ENCODE data around the gene GBX2.

The GBX2 gene

DNA sequence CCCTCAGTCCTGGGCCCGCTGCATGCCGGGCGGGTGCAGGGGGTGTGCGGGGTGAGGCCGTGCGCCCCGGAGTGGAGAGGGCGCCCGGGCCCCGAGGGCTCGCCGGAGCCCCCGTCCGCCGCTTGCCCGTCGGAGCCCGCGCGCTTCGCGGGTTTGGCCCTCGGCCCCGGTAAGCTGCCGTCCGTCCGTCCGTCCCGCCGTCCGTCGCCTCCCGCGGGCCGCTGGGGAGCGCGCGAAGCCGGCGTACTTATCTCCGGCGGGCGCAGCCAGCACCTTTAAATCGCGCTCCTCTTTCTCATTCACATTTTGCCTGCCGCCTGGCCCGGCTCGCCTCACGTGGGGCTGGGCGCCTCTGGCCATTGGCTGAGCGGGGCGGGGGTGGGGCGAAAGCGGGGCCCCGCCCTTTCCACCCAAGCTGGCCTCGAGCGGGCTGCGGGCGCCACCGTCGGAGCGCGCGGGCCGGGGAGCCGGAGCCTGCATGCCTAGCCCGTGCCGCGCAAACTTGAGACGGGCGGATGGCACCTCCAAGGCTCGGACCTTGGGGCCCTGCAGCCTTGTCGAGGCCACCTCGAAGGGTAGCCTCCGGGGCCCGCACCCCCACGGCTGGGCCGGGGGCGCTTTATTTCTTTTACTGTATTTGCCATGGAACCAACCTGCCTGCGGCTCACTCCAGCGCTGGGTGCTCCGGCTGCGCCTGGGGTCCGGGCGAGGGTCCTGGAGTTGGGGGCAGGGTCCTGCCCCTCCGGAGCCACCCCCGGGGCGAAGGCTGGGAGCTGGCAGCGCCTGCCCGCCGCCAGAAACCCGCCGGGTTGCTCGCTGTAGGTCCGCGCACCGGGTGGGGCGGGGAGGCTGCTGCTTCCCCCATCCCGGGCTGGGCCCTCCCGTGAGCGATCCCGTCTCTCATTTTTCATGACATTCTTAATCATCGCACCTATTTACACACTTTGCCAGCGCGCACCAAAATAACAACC is at the start of gene GBX2:
Gene GBX2, minus strand, starts transcription at position 277 of the 971 bp plus-strand sequence. CDS start 415 bp downstream, outside the sequence.
- peak; percentile 43 for DNase-seq (ENCODE audit: low spot score)

DNA sequence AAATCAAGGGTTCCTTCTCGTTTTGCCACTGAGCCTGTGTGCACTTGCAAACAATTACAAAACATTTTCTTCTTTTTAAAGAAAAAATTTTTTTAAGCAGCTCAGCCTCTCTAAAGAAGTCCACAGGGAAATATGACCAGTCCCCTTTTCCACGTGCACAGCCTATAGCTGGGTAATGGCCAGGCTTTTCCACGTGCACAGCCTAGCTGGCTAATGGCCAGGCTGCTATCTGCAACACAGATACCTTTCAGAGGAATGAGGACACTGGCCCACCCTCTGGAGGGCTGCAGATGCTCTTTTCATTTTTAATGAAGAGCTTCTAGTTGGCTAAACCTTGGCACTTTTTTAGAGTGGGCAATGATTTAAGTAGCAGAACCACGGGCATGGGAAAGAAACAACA is 49.7 kb upstream of the GBX2 start:
- DNase-seq (ENCODE audit: low spot score) = no peak

DNA sequence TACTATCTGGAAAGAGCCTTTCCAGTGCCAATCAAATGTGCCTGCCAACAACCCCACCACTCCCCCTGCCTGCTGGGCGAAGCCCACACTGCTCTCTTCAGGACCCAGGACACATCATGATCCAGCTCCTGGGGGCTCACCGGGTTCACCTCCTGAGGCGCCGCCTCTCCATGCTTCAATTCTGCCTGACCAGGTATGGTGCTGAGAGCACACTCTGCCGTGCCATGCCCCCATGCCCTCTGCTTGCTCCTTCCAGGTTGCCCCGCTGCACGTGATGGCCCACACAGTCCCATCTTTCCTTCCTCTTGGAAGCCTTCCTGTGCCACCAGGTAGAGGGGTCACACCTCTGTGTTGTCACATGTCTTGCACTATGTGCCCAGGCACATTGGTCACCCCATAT is 48.5 kb upstream of the GBX2 start:
- DNase-seq (ENCODE audit: low spot score) = no peak

DNA sequence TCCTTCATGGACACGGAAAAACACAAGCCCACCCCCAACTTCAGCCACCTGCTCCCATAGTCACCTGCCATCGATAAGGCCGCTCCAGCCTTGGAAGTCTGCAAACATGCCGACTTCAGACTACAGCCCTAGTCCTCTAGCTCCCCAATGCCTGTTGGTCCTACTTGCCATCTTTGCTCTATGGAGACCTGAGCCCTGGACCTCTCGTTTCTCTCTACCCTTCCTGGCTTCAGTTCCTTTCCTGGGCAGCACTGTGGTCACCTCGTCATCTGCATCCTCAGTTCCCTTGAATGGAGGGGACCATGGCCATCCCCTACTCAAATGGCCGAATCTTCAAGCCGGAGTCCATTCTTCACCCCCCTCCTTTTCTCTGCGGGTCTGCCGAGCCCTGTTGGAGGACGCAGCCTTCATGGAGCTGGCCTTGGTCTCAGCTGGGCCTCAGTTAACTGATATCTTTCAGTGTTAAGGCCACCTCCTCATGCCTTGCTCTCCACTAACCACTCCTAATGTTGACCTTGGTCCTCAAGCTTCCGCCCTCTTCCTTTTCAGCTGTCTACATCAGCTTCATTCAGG is 47.7 kb upstream of the GBX2 start:
- no peak for DNase-seq (ENCODE audit: low spot score)

DNA sequence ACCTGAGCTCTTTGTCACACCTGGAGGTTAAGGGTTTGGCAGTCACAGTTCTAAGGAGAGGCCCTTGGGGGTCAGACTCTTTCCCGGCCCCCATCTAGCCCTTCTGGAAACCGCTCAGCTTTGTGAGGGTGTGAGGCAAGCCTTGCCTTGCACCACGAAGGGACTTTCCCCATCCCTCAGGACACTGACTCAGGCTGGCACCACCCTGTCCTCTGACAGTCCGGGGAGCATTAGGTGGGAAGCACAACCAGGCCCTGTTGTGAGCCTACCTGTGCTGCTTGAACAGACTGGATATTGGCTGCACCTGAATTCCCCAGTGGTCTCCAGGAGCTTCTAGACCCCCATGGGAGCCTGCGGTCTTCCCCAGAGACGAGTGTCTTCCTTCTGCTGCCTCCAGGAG is 47.0 kb upstream of the GBX2 start:
- DNase-seq (ENCODE audit: low spot score) = no peak

DNA sequence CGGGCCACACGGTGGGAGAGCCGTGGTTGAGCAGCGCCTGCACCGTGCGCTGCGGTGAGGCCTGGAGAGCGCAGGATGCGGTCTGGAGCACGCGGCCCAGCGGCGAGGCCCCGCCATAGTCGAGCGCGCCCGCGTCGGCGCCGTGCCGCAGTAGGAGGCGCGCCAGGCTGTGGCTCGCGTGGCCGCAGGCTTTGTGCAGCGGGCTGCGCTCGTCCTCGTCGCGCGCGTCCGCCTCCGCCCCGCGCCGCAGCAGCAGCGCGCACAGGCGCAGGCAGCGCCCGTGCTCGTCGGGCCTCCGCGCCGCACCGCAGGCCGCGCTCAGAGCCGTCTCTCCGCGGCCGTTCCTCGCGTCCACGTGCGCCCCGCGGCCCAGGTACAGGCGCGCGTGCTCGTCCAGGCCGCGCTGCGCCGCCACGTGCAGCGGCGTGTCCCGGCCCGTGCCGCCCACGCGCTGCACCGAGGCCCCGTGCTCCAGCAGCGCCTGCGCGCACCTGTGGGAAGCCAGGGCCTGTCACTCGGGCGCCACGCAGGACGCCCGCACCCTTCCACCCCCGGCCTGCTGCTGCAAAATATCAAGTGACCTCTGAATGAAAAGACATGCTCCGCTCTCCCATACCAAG is 46.3 kb upstream of the GBX2 start:
- no peak for DNase-seq (ENCODE audit: low spot score)

DNA sequence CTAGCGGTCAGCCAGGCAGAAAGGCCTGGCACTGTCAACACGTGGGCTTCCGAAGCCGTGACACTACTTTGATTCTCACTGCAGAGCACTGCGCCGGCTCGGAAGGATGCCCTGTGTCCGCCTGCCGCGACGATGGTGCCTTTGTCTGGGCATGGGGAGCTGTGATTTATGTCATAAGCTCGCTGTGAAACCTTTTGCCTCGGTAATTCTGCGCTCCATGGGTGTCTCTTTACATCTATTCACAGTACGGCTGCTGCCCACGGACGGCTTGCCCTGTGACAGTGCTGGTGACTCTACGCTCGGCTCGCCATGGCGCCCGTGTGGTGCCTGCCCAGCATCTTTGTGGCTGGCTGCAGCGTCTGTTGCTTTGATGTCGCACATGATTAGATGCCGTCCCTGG is 43.1 kb upstream of the GBX2 start:
- DNase-seq (ENCODE audit: low spot score) = no peak

DNA sequence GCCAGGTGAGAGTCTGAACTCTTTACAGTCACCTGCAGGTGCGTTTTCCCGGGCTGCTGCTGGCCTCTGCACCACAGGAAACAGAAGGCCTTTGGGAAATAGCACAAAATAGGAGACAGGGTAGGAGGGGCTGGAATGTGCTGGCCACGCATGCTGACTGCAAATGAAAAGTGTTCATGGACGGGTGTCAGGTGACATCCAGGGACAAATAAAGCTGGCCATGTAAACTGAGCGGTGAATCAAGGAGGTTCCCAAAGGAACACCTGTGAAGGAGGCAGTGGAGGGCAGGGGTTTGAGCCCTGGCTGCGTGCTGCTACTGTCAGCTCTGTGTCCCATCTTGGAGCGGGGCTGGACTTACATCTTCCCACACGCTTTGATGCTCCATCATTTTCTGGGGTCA is 42.4 kb upstream of the GBX2 start:
- DNase-seq (ENCODE audit: low spot score) = no peak

DNA sequence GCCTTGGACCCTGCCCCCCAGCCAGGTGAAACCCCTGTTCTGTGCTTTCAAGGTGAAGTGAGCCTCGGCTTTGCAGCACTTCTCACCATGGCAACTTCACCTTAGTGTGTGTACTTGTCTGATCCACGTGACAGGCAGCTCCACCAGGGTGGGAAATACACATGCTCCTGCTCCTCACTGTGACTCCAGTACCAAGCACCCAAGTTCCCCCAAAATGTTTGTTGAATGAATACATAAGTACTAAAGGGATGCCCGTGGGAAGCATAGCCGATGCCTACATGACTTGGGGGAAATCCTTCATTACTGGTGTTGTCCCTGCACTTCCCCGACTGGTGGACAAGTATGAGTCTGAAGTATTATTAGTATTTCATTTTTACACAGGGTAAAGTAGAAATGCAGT is 41.8 kb upstream of the GBX2 start:
- DNase-seq (ENCODE audit: low spot score) = no peak

DNA sequence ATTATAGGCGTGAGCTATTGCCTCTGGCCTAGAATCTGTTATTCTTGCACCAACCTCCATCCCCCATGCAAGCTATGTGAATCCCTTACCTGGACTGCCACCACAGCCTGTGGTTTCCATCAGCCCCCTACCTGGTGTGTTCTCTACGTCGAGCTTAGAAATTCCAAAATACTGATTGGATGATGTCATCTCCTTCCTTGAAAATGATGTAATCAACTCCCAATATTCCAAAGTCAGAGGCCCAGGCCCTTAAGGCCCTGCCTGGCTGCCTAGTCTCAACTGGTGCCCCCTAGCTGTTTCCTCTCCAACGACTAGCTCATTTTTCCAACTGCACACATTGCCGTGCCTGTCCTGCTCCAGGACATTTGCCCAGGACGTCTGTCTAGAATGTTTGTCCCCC is 41.3 kb upstream of the GBX2 start:
- DNase-seq (ENCODE audit: low spot score) = no peak

DNA sequence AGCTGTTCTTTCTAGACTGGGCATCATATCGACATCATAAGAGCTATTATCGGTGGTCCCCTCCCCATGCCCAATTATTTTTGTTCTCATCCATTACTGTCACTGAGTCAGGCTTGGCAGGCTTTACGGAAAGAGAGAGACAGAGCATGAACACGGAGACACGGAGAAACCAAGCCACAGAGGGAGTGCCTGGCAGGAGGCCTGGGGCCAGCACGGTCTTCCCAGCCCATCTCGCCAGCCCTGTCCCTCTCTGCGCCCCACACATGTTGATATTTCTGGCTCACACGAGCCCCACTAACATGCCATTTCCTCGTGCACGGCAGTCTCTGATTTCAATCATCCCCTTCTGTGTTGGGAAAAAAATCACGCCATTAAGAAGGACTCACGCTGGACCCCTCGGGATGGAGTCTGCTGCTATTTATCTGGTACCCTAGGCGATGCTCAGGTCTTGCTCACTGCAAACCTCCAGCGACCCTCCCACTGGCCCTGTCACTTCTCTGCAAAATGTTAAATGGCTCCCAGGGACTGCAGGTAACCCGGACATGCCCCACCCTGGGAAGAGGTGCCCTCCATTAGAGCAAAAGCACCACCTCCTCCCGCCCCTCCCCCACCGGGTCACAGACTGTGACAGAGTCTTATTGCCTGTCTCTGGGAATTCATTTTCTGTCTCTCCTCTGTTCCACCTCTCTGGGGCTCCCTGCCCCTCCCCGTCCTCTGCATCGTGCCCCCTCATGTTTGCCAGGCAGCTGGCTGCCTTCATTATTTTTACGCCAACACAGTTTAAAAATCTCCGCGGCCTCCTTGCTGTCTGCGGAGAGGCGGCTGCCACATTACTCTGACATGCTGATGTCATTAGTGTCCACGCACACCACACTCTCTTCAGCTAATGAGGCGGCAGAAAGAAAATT is 40.1 kb upstream of the GBX2 start:
- DNase-seq (ENCODE audit: low spot score) = no peak

DNA sequence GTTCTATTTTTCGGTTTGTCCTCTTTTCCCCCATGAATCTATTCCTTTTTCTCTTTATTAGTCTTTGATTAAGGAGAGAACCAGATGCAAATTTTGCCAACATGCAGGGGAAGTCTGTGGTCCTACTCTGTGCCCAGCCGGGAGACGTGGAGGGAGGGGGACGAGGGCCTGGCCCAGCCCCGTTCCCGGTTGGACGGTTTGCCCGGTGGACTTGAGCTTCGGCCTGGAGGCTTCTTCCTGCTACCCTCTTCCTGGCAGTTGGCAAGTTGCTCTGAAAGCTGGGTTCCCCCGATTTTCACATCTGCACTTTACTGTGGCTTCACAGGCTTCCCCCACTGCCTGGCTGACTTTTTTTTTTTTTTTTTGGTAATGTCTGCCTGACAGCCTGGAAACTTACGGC is 39.3 kb upstream of the GBX2 start:
- DNase-seq (ENCODE audit: low spot score) = no peak

DNA sequence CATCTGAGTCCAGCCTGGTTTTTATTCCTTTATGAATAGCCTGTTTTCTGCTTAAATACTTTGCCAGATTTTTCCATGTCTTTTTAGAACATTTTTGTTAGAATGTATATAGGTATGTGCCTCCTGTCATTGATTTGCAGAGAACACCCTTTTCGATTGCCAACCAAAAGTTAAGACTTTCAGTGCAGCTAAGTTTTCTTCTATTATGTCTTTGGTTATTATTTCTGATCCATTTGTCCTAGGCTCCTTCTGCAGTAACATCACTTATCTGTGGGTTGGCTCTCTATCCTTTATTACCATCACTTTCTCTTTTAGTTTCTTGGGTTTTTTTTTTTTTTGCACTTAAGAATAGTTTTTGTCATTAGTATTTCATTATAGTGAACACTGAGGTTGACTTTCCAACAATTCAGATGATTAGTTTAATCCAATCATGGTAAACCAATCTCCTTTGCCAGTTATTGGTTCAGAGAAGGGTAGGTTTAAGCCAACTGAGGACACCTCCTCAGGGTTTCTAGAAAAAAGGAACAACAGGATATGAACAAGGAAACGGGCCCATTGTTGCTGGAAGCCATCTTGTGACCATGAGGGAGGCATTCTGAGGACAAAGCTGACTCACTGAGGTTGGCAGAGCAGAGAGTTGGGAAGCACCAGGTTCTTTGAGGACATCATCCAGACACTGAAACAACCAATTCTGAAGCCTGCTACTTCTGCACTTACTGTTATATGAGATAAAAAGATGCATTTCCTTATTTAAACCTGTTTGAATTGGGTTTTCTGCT is 37.9 kb upstream of the GBX2 start:
- DNase-seq (ENCODE audit: low spot score) = no peak

DNA sequence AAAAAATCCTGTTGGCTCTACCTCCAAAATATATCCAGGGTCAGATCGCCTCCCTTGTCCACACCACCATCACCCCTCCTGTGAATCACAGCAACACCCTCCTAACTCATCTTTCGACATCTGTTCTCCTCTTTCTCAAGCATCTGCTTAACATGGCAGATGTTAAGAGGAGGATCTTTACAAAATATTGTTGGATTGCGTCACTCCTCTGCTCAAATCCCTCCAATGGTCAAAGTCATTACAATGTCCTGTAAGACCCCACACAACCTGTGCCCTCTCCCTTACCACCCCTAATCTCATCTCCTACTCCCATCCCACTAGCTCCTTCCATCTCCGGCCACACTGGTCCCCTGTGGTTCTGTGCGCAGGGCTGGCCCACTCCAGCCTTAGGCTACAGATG is 36.8 kb upstream of the GBX2 start:
- no peak for DNase-seq (ENCODE audit: low spot score)

DNA sequence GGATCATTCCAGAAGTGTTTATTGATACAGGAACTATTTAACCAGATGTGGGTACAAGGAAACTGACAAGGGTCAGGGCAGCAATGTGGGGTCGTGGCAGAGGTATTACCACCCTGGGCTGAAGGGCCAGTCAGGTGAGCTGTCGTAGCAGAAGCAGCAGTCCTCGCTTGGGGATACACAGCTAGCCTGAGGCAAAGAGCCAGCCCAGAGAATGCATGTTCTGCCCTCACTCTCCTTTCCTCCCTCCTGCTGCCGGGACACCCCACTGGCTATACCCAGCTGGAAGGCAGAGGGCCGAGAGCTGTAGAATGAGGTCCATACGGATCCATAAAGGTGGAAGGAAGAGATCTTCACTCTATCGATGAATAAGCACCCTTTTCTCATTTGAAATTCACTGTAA is 32.2 kb upstream of the GBX2 start:
- DNase-seq (ENCODE audit: low spot score) = no peak

DNA sequence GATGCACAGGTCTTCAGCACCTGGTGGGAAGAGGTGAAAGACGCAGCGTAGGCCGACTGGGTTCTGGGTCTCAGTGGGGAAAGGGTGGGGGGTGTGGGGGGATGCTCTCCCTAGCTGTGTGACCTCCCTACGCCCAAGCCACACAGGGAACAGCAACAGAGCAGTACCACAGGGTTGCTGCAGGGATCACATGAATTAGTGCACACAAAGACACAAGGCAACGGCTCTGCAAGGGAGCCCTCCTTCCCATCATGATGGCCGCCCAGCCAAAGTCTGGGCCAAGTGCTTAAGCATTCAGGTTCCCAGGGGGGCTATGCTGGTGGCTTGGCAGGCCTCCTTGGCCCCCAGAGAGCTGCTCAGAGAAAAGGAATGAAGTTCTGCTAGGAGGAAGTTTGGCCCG is 28.2 kb upstream of the GBX2 start:
- DNase-seq (ENCODE audit: low spot score) = no peak

DNA sequence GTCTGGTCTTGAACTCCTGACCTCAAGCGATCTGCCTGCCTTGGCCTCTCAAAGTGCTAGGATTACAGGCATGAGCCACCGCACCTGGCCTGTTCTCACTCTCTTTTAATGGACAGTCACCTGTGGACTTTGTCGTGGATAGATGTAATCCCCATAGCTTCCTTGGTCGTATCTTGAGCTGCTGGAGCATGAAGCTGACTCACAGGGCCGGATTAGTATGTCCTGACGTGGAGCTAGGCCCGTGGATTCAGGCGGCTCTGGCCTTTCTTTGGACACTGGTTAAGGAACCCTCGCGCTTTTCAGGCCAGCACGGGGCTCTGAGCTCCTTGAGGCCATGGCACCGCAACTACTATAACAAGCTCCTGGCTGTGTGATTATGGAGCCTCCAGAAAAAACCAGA is 27.5 kb upstream of the GBX2 start:
- DNase-seq (ENCODE audit: low spot score) = no peak

DNA sequence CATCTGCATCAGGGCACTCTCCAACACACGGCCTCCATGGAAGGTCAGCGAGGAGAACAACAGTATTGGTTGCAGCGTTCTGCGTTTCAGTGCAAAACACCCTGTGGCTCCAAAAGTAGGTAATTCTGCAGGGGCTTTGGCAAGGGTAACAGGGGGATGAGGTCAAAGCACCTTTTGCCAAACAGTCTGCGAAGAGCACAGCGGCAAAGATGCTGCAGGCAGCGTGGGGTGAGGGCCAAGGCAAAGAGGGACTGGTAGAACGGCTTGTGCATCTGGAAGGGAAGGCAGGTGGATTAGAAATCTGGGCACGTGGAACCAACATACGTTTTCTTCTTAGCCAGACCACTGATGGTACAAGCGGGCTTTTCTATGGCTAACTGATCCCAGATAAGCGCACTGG is 26.6 kb upstream of the GBX2 start:
- DNase-seq (ENCODE audit: low spot score) = no peak

DNA sequence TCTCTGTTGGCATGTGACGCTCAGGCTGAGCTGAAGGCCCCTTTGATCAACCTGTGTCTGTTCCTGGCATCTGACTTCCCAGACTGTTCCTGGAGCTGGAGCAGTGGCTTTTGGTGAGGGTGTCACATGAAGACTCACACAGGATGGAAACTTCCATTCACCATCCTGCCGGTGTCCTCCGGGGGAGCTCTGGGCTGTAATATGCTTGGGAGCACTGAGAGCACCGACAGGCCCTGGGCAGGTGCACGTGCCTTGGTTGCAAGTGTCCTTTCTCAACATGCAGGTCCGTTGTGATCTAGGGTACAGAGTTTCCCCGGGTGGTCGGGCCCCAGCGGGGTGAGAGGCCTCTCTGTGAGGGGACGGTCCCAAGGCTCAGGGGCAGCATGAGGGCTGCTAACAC is 24.8 kb upstream of the GBX2 start:
- DNase-seq (ENCODE audit: low spot score) = no peak

DNA sequence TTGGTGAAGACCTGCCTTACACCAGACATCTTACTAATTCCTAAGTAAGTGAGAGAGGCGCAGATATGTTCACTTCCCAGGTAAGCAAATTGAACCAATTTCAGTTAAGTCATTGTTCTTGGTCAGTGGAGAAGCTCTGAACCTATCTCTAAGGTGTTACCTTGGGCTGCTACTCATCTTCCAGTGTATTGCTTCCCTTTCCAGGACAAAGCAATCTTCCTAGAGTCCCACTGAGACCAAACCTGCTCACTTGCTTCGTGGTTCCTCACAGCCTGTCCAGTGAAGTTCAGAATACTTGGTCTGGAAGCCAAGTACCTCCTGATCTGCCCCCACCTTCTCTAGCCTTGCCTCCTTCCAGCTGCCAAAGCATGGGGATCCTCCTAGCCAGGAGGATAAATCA is 22.5 kb upstream of the GBX2 start:
- DNase-seq (ENCODE audit: low spot score) = no peak

DNA sequence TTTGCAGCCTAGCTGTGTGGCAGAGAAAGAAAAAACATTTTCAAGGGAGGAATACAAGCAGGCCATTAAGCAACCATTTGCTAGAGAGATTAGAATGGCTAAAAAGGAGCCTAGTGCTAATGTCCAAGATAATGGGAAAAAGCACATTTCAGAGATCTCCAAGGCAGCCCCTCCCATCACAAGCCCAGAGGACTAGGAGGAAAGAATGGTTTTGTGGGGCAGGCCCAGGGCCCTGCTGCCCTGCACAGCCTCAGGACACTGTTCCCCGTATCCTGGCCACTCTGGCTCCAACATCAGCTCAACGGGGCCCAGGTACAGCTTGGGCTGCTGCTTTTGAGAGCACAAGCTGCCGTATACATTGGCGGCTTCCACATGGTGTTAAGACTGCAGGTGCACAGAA is 16.5 kb upstream of the GBX2 start:
- no peak for DNase-seq (ENCODE audit: low spot score)
